Neural crest cell (in vitro differentiated cells): Measurements from ENCODE around the gene ZNF780A. TPM values are rescaled to one million over a fixed set of nuclear protein-coding genes. Genes with fewer than 3 reads are reported as not detected.

Experiments
- DNase-seq: peaks from one replicate; pipeline ENCODE4 v3.0.0; 2021; ENCODE audit warnings: low read depth, mixed read lengths, low spot score
- H3K27ac Mint-ChIP-seq: one replicate; pipeline ENCODE4 v1.8.0; 2021; ENCODE audit warnings: mild to moderate bottlenecking, mixed read lengths; ENCODE audit not compliant: unreplicated experiment
- H3K27me3 Mint-ChIP-seq: 2 replicates; pipeline ENCODE4 v1.8.0; 2021; ENCODE audit warnings: low read depth, mild to moderate bottlenecking, mixed read lengths
- H3K36me3 Mint-ChIP-seq: 2 replicates; pipeline ENCODE4 v1.8.0; 2021; ENCODE audit warnings: low read depth, mild to moderate bottlenecking, mixed read lengths
- H3K4me1 Mint-ChIP-seq: 2 replicates; pipeline ENCODE4 v1.8.0; 2021; ENCODE audit warnings: mixed read lengths
- H3K4me3 Mint-ChIP-seq: one replicate; pipeline ENCODE4 v1.8.0; 2021; ENCODE audit warnings: mild to moderate bottlenecking, mixed read lengths
- H3K9me3 Mint-ChIP-seq: 2 replicates; pipeline ENCODE4 v1.8.0; 2021; ENCODE audit warnings: mixed read lengths
- total RNA-seq: library from RNA; stranded (reverse); gene quantifications from 2 replicates; pipeline ENCODE4 v1.2.1, GENCODE V29; 2021
- TF ChIP-seq, protein P1 (sequence below): fragments of 200-600 bp; sonication (generic); conservative IDR thresholded peaks from 2 replicates; pipeline ENCODE4 v1.5.0; 2021; ENCODE audit warnings: antibody characterized with exemption, mild to moderate bottlenecking

The ZNF780A gene
- total RNA-seq, 1 donor from 2014 or later, result 24.3 TPM

DNA sequence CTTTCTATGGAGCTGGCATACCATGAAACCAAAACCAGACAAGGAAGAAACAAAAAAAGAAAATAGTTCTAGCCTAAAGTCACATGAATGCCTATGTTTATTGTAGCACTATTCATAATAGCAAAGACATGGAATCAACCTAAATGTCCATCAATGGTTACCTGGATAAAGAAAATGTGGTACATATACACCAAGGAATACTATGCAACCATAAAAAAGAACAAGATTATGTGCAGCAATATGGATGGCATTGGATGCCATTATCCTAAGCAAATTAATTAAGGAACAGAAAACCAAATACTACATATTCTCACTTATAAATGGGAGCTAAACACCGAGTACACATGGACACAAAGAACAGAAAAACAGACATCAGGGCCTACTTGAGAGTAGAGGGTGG, 10.5 kb downstream of the ZNF780A start:
- no peak for DNase-seq
- Mint-ChIP-seq H3K27ac (no peak overlapping the region), H3K4me3 (no peak overlapping the region), H3K4me1 (no peaks in the 10 kb centered on the region), H3K36me3 (peaks cover 73% of the 10 kb centered on the region), H3K27me3 (no peaks in the 10 kb centered on the region), H3K9me3 (peaks cover 38% of the 10 kb centered on the region)
- TF ChIP-seq, protein P1, sequence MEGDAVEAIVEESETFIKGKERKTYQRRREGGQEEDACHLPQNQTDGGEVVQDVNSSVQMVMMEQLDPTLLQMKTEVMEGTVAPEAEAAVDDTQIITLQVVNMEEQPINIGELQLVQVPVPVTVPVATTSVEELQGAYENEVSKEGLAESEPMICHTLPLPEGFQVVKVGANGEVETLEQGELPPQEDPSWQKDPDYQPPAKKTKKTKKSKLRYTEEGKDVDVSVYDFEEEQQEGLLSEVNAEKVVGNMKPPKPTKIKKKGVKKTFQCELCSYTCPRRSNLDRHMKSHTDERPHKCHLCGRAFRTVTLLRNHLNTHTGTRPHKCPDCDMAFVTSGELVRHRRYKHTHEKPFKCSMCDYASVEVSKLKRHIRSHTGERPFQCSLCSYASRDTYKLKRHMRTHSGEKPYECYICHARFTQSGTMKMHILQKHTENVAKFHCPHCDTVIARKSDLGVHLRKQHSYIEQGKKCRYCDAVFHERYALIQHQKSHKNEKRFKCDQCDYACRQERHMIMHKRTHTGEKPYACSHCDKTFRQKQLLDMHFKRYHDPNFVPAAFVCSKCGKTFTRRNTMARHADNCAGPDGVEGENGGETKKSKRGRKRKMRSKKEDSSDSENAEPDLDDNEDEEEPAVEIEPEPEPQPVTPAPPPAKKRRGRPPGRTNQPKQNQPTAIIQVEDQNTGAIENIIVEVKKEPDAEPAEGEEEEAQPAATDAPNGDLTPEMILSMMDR, result no peak

DNA sequence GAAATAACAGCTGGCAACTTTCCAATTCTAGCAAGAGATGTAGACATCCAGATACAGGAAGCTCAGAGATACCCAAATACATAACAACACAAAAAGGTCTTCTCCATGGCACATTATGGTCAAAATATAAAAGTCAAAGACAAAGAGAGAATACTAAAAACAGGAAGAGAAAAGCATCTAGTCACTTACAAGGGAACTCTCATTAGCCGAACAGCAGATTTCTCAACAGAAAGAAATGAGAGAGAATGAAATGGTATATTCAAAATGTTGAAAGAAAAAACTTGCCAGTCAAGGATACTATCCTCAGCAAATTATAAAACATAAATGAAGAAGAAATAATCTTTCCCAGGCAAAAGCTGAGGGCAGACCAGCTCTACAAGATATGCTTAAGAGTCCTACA, 12.4 kb downstream of the ZNF780A start:
- TF ChIP-seq, protein P1, result no peak
- DNase-seq, result no peak
- Mint-ChIP-seq H3K9me3 (peaks cover 44% of the 10 kb centered on the region), H3K4me1 (no peaks in the 10 kb centered on the region), H3K27ac (no peak overlapping the region), H3K27me3 (no peaks in the 10 kb centered on the region), H3K4me3 (no peak overlapping the region), H3K36me3 (peaks cover 87% of the 10 kb centered on the region)

DNA sequence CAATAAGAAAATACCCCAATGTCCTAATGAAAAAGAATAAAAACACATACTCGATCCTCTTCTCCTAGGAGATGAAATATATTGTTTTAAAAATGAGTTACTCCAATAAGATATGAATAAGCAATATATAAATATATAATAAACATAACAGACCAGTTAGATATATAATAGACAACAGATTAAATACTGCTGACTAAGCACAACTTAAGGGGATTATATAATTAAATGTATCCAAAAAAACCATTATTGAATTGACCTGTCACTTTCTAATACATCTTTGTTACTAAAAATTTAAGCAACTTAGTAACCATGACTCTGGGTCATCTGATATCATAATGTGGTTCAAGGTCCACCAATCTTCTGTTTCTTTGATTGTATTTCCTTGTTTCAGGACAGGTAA, 20.7 kb downstream of the ZNF780A start:
- TF ChIP-seq, protein P1, result no peak
- Mint-ChIP-seq H3K27me3 (no peaks in the 10 kb centered on the region), H3K27ac (no peak overlapping the region), H3K4me1 (no peaks in the 10 kb centered on the region), H3K36me3 (peaks cover 65% of the 10 kb centered on the region), H3K9me3 (peaks cover 24% of the 10 kb centered on the region), H3K4me3 (no peak overlapping the region)
- DNase-seq, result no peak

DNA sequence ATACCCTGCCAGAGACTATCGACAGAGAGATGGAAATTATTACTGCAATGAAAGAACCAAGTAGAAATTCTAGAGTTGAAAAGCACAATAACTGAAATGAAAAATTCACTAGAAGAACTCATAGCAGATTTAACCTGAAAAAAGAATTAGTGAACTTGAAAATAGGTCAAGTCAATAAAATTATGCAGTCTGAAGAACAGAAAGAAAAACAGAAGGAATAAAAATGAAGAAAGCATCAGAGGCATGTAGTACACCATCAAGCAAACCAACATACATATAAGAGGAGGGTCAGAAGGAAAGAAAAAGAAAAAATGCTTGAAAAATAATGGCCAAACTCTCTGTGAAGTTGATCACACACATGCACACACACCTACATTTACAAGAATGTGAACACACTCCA, 31.1 kb downstream of the ZNF780A start:
- TF ChIP-seq, protein P1, result no peak
- peaks cover 28% of the 10 kb centered on the region for H3K9me3 Mint-ChIP-seq
- H3K27ac Mint-ChIP-seq, result no peak overlapping the region
- H3K36me3 Mint-ChIP-seq, result peaks cover 22% of the 10 kb centered on the region
- peaks cover 7% of the 10 kb centered on the region for H3K27me3 Mint-ChIP-seq
- H3K4me3 Mint-ChIP-seq, result no peak overlapping the region
- DNase-seq, result no peak
- peaks cover 22% of the 10 kb centered on the region for H3K4me1 Mint-ChIP-seq

DNA sequence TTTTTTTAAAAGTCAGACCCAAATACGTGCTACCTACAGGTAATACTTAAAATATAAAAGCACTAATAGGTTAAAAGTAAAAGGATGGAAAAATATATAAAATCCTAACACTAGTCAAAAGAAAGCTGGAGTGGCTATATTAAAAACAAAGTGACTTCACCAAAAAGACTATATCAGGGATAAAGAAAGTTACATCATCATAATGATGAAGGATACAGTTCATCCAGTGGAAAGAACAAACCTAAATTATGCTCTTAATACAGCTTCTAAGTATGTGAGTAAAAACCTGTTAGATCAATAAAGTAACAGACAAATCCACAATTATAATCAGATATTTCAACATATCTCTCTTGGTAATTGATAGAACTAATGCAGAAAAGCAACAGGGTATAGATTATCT, 33.6 kb downstream of the ZNF780A start:
- Mint-ChIP-seq H3K4me3 (peak overlapping the region; percentile 99), H3K27ac (no peak overlapping the region), H3K9me3 (peaks cover 36% of the 10 kb centered on the region), H3K27me3 (peaks cover 7% of the 10 kb centered on the region), H3K4me1 (peaks cover 34% of the 10 kb centered on the region), H3K36me3 (peaks cover 44% of the 10 kb centered on the region)
- TF ChIP-seq, protein P1, result no peak
- DNase-seq, result no peak

DNA sequence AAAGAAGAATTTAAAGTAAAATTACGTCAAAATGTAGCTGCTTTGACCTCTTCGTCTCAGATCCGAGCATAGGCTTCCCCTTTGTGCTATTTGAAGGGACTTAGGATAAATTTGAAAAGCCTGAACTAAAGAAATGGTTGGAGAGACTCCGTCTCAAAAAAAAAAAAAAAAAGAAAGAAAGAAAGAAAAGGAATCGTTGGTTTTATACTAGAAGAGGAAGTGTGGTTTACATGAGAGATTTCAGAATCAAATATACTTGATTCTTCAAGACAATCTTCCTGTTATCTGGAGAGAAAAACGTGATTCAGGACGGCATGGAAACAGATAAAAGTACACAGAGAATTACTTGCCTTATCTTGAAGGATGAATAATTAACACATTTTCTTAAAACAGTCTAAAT, 34.2 kb downstream of the ZNF780A start:
- no peak overlapping the region for H3K27ac Mint-ChIP-seq
- peaks cover 48% of the 10 kb centered on the region for H3K36me3 Mint-ChIP-seq

More for the DNA sequence above, 34.2 kb downstream of the ZNF780A start:
- Mint-ChIP-seq H3K9me3 (peaks cover 37% of the 10 kb centered on the region), H3K4me3 (peak overlapping the region; percentile 99), H3K27me3 (peaks cover 7% of the 10 kb centered on the region), H3K4me1 (peaks cover 34% of the 10 kb centered on the region)
- no peak for DNase-seq
- TF ChIP-seq, protein P1, result no peak
